ACHN (cell line): ENCODE data around the gene PLLP.

ENCODE experiments used
- DNase-seq: peaks from one replicate; pipeline ENCODE4 v3.0.0-alpha.2; 2015
- in situ Hi-C: cut with HindIII; loops from 2 replicates; pipeline ENCODE4 v1.10.0; 2017; ENCODE audit warnings: low sequenced_read_pairs, low pct_ligation_motif_present, low pct_unique_long_range_greater_than_20kb

Gene PLLP

DNA sequence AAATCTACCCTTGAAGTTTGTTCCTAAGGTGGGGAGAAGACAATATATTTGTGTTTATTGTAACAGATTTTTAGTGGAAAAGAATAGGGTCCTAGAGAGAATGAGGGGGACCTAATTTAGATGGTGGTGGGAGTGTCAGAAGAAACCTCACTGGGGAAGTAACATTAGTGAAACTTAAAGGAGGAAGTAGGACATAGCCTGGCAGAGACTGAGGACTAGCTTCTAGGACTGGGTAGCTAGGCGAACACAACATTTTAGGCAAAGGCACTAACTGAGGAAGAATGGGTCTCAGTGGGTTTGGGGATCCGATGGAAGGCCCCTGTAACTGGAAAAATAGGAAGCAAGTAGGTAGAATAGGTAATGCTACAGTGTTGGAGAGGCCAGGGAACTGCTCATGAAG, 43.6 kb downstream of the PLLP start:
- in situ Hi-C loops = no loop called here
- no peak for DNase-seq

DNA sequence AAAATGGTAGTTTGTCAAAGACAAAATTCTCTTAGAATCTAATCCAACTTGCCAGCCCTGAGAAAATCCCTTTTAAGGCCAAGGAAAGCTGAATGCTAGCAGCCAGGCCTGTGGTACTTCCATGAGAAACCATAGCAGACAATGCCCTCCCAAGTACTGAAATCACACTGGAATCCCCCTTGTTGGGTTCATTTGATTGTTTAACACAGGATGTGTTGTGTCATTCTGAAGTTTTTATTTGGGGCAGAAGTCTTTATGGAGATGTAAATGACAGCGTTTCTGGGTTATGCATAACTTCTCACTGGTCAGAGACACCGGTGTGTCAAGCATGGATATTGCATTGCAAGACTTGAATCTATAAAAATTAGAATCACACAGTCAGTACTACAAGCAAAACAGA, 45.4 kb downstream of the PLLP start:
- no peak for DNase-seq
- in situ Hi-C loops = no loop called here

DNA sequence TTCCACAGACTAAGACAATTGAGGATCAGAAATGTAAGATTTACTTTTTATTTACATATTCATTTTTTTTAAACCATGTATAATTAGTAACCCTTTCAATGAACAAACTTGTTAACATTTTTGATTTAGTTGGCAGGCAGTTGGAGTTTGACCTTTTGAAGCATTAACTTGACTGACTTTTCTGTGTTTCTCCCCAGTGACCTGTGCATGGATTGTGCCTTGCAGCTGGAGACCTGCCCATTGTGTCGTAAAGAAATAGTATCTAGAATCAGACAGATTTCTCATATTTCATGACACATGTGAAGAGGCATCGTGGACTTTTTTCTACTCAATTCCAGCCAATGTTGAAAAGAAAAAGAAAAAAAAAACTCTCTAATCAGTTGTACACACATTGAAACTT, 45.8 kb downstream of the PLLP start:
- in situ Hi-C loops = no loop called here
- no peak for DNase-seq

DNA sequence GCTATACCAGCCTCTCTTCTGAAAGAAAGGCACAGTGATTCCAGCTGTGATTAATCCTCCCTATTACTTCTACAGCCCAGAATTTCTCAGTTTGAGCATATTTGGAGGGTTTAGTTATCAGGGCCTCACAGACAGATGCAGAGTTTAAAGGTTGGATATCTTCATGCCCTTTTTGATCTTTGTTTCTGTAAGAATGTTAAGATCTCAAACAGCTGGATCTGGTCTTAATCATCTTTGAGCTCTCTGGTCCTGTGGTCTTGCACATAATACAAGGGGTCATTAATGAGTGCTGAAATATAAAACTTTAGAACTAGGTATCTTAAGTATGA, 48.5 kb downstream of the PLLP start:
- in situ Hi-C loops = no loop called here
- DNase-seq = no peak

GRCh38 chr16:57235128-57236021, 49.1 kb downstream of the PLLP start:
- in situ Hi-C loops = no loop called here

GRCh38 chr16:57234707-57235092, 49.8 kb downstream of the PLLP start:
- DNase-seq = no peak
- in situ Hi-C loops = no loop called here

More at GRCh38 chr16:57235128-57236021, 49.1 kb downstream of the PLLP start:
- DNase-seq = no peak

DNA sequence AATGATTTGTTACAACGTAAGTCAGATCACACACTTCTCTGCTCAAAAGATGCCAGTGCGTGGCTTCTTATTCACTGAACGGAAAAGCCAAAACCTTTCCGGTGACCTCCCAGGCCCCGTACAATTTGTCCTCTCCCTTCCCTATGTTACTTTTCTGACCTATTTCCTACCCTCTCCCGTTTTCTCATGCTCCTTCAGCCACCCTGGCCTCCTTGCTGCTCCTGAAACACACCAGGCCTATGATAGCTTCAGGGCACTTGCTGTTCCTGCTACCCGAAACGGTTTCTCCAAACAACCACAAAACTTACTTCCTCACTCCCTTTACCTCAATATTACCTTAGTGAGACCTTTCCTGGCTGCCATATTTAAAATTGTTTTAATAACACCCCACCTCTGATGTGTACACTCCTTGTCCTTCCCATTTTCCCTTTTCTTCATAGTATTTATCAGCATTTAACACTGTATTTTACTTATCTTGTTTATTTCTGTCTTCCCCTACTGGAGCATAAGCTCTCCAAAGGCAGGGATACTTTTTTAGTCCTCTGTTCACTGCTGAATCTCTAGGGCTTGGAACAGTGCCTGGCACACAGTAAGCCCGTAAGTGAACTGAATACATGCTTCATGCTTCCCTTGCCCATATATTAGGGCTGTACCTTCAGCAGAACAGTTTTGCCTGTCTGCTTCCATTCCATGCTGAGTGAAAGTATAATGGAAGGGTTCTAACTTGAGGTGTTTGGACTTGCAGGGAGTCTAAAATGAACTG, 50.3 kb downstream of the PLLP start:
- DNase-seq = no peak
- in situ Hi-C loops = no loop called here

DNA sequence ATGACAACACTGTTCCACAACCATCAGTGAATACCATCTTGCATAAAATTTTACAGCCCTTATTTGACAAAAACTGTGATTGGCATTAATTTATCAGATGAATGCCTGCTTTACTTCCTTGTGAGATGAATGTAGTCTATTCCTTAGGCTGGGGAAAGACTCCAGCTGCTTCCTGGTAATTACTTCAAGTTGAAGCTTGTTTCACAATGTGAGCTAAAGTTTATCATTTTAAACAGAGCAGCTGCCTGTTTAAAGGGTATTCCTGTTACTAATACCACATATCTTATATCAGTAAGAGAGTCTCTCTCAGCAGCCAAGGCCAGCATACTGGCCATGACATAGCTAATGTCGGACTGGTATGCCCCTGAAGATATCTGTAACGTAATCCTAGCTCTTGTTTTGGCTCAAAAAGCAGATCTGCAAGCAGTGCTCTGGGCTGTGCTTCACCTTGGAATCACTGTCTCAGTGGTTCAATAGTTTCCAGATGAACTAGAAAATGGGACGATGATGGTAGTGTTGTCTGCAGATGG, 52.6 kb downstream of the PLLP start:
- DNase-seq = no peak
- in situ Hi-C loops = no loop called here

- no peak for DNase-seq
- in situ Hi-C loops = no loop called here
Measured at GRCh38 chr16:57229079-57229478, 55.4 kb downstream of the PLLP start.

DNA sequence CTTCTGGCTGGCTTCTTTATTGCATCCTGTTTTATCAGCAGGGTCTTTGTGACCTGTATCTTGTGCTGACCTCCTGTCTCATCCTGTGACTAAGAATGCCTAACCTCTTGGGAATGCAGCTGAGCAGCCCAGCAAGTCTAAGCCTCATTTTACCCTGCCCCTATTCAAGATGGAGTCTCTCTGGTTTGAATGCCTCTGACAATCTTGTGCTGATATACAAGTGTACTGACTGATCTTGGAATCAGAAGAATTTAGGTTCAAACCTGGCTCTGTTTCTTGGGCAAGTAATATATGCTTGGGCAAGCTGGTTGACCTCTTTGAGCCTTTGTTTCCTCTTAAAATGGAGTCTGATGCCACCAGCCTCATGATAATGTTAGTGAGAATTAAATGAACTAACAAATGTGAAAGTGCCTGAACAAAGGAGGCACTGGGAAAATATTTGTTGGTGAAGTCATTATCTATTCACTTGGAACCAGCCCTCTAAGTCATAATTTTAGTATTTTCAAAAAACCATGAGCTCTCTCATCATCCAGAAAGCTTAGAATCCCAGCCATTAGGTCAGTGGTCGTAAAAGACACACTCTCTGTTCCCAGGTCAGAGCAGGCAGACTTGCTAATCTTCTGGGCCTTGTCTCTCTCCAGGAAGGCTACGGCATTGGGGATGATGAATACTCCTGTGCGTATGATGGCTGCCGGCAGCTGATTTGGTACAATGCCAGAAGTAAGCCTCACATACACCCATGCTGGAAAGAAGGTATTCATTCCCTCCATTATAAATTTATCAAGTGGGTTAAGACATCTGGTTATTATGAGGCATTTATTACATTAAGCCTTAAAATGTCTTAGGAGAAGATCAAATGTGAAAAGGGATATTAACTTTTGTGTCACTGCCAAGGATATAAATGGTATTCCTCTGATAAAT, 57.5 kb downstream of the PLLP start:
- in situ Hi-C loops = no loop called here
- no peak for DNase-seq

- DNase-seq = no peak
- in situ Hi-C loops = no loop called here
Measured at GRCh38 chr16:57225978-57226377, 58.5 kb downstream of the PLLP start.

DNA sequence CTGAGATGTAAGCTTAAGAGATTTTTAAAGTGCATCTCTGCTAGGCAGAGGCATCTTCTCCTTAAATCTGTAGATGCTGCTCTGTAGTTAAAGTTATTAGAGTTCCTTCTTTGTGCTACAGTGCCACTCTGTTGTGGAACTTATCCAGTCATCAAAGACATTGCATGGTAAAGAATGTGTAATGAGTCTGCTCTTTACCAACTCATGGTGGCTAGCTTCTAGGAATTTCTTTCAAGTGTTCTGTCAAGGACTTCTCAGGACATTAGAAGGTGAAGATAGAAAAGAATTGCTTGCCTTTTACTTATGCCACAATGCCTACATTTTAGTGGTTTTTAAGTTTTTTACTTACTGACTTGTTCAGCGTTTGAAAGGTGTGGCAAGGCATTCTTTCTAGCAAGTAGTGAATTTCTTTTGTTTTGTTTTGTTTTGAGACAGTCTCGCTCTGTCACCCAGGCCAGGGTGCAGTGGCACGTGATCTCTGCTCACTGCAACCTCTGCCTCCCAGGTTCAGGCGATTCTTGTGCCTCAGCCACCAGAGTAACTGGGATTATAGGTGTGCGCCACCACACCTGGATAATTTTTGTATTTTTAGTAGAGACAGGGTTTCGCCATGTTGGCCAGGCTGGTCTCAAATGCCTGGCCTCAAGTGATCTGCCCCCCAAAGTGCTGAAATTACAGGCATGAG, 59.7 kb downstream of the PLLP start:
- no peak for DNase-seq
- in situ Hi-C loops = no loop called here

- in situ Hi-C loops = no loop called here
Measured at GRCh38 chr16:57223057-57223456, 61.4 kb downstream of the PLLP start.

GRCh38 chr16:57216968-57217367, 67.5 kb downstream of the PLLP start:
- in situ Hi-C loops = no loop called here
- no peak for DNase-seq

More at GRCh38 chr16:57223057-57223456, 61.4 kb downstream of the PLLP start:
- no peak for DNase-seq

DNA sequence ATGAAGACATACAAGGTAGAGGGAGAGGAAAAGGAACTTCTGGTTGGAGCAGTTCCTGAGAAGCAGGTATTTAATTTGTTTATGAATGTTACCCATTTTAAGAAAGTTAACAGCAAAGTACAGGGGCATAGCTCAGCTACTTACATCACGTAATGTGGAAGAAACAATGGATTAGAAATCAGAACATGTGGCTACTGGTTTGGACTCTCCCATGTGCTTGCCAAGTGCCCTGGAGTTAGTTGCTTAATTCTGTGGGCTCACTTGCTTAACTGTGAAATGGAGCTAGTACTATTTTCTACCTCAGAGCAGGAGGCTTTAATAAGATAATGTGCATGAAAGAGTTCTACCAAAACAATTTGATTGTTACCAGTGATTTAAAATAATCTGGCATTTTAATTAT, 71.0 kb downstream of the PLLP start:
- in situ Hi-C loops = no loop called here
- no peak for DNase-seq

DNA sequence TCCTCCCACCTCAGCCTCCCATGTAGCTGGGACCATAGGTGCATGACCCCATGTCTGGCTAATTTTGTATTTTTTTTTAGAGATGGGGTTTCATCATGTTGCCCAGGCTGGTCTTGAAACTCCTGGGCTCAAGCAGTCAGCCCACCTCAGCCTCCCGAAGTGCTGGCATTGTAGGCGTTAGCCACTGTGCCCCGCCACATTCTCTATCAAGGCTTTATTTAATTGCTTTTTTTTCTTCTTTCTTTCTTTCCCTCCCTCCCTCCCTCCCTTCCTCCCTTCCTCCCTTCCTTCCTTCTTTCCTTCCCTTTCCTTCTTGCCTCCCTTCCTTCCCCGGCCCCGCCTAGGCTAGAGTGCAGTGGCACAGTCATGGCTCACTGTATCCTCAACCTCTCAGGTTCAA, 74.7 kb downstream of the PLLP start:
- in situ Hi-C loops = no loop called here

GRCh38 chr16:57208926-57209325, 75.5 kb downstream of the PLLP start:
- no peak for DNase-seq
- in situ Hi-C loops = no loop called here

More for the DNA sequence above, 74.7 kb downstream of the PLLP start:
- no peak for DNase-seq
